ENCODE results near the gene ERC2.

GRCh38 chr3:55723653-55724406 is 744.4 kb downstream of the ERC2 start:
- no peak for TF ChIP-seq CTCF (conservative IDR thresholded peaks at IDR 0.05 in 1 of 2, IDR thresholded peaks at IDR 0.05 in 1 of 2; ENCODE audit: low read depth in 1 of 2, low read length in 2 of 2)
- TF ChIP-seq EZH2 (IDR thresholded peaks at IDR 0.05; ENCODE audit: low read length, missing control alignments), result no peak

Measured in fibroblast of lung (primary cell).